Sigmoid colon (tissue), 7 donors: Measurements from ENCODE around the gene TRAIP. TPM values are rescaled to one million over a fixed set of nuclear protein-coding genes. Genes with fewer than 3 reads are reported as not detected.

ENCODE experiments used
- DNase-seq: peaks from one replicate; pipeline ENCODE4 v3.0.0-alpha.2; 2019
- H3K27ac ChIP-seq, 4 donors: fragments of 200-600 bp; sonication (generic); one replicate each; pipeline ENCODE4 v1.5.1; 2016 to 2019; ENCODE audit warnings: mild to moderate bottlenecking in 1 of 4
- H3K27me3 ChIP-seq, 3 donors: fragments of 200-600 bp; sonication (generic); one replicate each; pipeline ENCODE4 v1.5.1; 2019; ENCODE audit warnings: mild to moderate bottlenecking in 1 of 3
- H3K36me3 ChIP-seq, 4 donors: fragments of 200-600 bp; sonication (generic); one replicate each; pipeline ENCODE4 v1.5.1; 2016 to 2019
- H3K4me1 ChIP-seq, 4 donors: fragments of 200-600 bp; sonication (generic); one replicate each; pipeline ENCODE4 v1.5.1; 2017 to 2019
- H3K4me3 ChIP-seq, 4 donors: fragments of 200-600 bp; sonication (generic); one replicate each; pipeline ENCODE4 v1.5.1; 2017 to 2019; ENCODE audit warnings: mild to moderate bottlenecking in 2 of 4, moderate library complexity in 1 of 4
- H3K9me3 ChIP-seq, 4 donors: fragments of 200-600 bp in 3 of 4; sonication (generic) in 3 of 4; one replicate each; pipeline versions ENCODE4 v1.5.1 to v1.6.1; 2013 to 2019
- EP300 ChIP-seq, 4 donors: sonication (generic); formaldehyde crosslinking; IDR thresholded peaks; one replicate each; pipeline ENCODE4 v1.6.1; 2017; ENCODE audit warnings: antibody characterized with exemption in 4 of 4
- POLR2A ChIP-seq, 2 donors: fragments of 450-650 bp; IDR thresholded peaks; one replicate each; pipeline ENCODE4 v1.6.1; 2016; ENCODE audit warnings: antibody characterized with exemption in 2 of 2, mild to moderate bottlenecking in 2 of 2, moderate library complexity in 2 of 2
- POLR2AphosphoS5 ChIP-seq, 4 donors: sonication (generic); formaldehyde crosslinking; IDR thresholded peaks; one replicate each; pipeline ENCODE4 v1.6.1; 2017; ENCODE audit warnings: antibody characterized with exemption in 4 of 4
- WGBS, 2 donors: extraction: QIAGEN DNeasy Blood & Tissue Kit; methylation state at CpG; one replicate each; pipeline ENCODE4 v1.1.7; 2013; 5-methylcytosine and 5-hydroxymethylcytosine counted together
- intact Hi-C: fragments of 100-400 bp; cut with DNase I; formaldehyde crosslinking; loops from one replicate; pipeline ENCODE4 v1.15.1; 2023
- polyA plus RNA-seq, 3 donors: library from polyadenylated mRNA; stranded (reverse); fragments of 200-250 nt; gene quantifications; one replicate each; pipeline ENCODE4 v1.2.3, GENCODE V29; 2013
- total RNA-seq, 4 donors: library from RNA; depleted of rRNA; stranded (reverse); fragments of >200 nt; gene quantifications; one replicate each; pipeline ENCODE4 v1.1.0, GENCODE V29; 2016
- TF ChIP-seq, protein P1 (sequence below), 4 experiments: fragments of 450-650 bp in 3 of 4; fragments of 200-600 bp in 1 of 4; IDR thresholded peaks; one replicate each; pipeline ENCODE4 v1.5.1; 2016 to 2019; ENCODE audit warnings: antibody characterized with exemption in 4 of 4, mild to moderate bottlenecking in 3 of 4, moderate library complexity in 2 of 4
- donor health status: healthy with polysubstance abuse.
- donor health status: Bipolar disorder and iron deficiency.
- donor health status: healthy.

TRAIP gene
- total and polyA plus RNA-seq, 7 donors: 0.54 to 7.1 (median 1.5) TPM

DNA sequence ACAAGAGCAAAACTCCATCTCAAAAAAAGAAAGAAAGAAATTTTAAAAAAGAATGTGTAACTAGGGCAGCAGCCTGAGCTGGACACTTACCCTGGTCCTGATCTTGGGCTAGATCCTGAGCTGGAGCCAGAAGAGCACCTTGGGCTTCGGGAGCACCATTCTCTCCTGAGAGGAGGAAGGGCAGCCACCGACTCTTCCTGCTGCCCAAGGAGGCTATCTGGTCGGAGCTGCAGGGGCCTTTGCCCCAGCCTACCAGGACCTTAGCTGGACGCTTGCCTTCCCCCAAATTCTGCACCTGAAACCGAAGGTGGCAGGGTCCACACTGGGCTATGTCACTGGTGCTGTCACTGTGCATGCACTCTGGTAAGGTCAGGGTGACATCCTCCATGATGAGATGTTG is 20.2 kb upstream of the TRAIP start:
- H3K27me3 ChIP-seq: peaks cover 0 to 5% (median 0%) of the 10 kb centered on the region in 3 donors
- WGBS, 2 donors: 87 to 89% methylated on average over 5 of the region's 5 CpGs
- intact Hi-C loops: no loop called here
- no peaks in the 10 kb centered on the region for H3K4me1 ChIP-seq
- DNase-seq: no peak
- H3K27ac ChIP-seq: no peak overlapping the region
- no peak overlapping the region for H3K4me3 ChIP-seq
- H3K36me3 ChIP-seq: no peaks in the 10 kb centered on the region
- TF ChIP-seq EP300 (IDR thresholded peaks at IDR 0.05) (no peak), POLR2A (IDR thresholded peaks at IDR 0.05) (no peak), POLR2AphosphoS5 (IDR thresholded peaks at IDR 0.05) (no peak)
- TF ChIP-seq, protein P1, sequence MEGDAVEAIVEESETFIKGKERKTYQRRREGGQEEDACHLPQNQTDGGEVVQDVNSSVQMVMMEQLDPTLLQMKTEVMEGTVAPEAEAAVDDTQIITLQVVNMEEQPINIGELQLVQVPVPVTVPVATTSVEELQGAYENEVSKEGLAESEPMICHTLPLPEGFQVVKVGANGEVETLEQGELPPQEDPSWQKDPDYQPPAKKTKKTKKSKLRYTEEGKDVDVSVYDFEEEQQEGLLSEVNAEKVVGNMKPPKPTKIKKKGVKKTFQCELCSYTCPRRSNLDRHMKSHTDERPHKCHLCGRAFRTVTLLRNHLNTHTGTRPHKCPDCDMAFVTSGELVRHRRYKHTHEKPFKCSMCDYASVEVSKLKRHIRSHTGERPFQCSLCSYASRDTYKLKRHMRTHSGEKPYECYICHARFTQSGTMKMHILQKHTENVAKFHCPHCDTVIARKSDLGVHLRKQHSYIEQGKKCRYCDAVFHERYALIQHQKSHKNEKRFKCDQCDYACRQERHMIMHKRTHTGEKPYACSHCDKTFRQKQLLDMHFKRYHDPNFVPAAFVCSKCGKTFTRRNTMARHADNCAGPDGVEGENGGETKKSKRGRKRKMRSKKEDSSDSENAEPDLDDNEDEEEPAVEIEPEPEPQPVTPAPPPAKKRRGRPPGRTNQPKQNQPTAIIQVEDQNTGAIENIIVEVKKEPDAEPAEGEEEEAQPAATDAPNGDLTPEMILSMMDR (IDR thresholded peaks at IDR 0.05): no peak
- H3K9me3 ChIP-seq: no peaks in the 10 kb centered on the region

DNA sequence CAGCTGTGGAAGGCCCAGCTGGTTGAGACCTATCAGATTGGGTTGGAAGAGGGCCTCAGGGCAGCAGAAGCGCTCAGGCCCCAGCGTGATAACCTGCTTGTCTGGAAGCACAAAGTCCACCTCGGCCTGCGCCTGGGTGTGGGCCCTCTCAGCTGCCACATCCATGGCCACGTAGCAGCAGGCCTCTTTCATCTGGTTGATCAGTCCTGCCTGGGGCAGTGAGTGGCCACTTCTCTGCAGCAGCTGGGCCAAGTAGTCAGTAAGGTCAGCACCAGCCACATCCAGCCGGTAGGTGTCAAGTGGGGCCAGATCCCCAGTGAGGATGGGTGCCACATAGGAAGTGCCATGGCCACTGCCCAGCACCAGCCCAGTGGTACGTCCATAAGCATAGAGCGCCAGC is 17.3 kb upstream of the TRAIP start:
- TF ChIP-seq POLR2AphosphoS5 (IDR thresholded peaks at IDR 0.05): no peak
- TF ChIP-seq POLR2A (IDR thresholded peaks at IDR 0.05): no peak
- no peak for TF ChIP-seq EP300 (IDR thresholded peaks at IDR 0.05)
- TF ChIP-seq, protein P1 (IDR thresholded peaks at IDR 0.05): no peak
- Histone ChIP-seq H3K27me3 (peaks cover 13 to 28% (median 17%) of the 10 kb centered on the region in 3 donors), H3K4me1 (peaks cover 0 to 14% (median 13%) of the 10 kb centered on the region in 4 donors), H3K9me3 (no peaks in the 10 kb centered on the region), H3K4me3 (no peak overlapping the region), H3K36me3 (no peaks in the 10 kb centered on the region), H3K27ac (no peak overlapping the region)
- DNase-seq: no peak
- intact Hi-C loops: no loop called here
- 37 to 74% methylated on average over 8 of the region's 8 CpGs for WGBS, 2 donors

DNA sequence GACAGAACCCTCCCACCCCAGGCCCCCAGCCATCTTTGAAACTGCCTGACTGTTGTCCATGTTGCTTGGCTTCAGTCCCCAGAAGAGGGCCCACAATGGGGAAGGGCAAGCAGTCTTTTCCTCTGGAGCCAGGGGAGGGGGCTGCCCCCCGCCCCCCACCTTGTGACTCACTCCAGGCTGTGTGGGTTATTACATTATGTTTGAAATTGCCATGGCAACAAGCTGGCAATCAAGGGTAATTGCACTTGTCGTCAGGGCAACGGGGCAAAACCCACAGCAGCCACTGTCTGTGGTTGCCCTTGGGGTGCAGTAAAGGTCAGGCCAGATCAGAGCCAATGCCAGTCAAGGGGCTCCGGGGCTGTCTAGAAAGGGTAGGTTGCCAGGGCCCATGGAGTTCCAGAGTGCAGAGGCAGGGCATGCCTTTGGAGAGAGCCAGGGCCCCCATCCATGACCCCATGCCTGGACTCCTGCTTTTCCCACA is 16.5 kb upstream of the TRAIP start:
- peaks cover 15 to 35% (median 25%) of the 10 kb centered on the region in 3 donors for H3K27me3 ChIP-seq
- TF ChIP-seq POLR2A (IDR thresholded peaks at IDR 0.05): no peak
- no peak for TF ChIP-seq EP300 (IDR thresholded peaks at IDR 0.05)
- TF ChIP-seq, protein P1 (IDR thresholded peaks at IDR 0.05): no peak
- TF ChIP-seq POLR2AphosphoS5 (IDR thresholded peaks at IDR 0.05): no peak
- H3K9me3 ChIP-seq: no peaks in the 10 kb centered on the region
- H3K4me3 ChIP-seq: no peak overlapping the region
- WGBS, 2 donors: 12 to 45% methylated on average over 4 of the region's 4 CpGs
- H3K27ac ChIP-seq: no peak overlapping the region
- H3K36me3 ChIP-seq: no peaks in the 10 kb centered on the region
- H3K4me1 ChIP-seq: peaks cover 0 to 14% (median 13%) of the 10 kb centered on the region in 4 donors
- intact Hi-C loops: no loop called here
- no peak for DNase-seq

DNA sequence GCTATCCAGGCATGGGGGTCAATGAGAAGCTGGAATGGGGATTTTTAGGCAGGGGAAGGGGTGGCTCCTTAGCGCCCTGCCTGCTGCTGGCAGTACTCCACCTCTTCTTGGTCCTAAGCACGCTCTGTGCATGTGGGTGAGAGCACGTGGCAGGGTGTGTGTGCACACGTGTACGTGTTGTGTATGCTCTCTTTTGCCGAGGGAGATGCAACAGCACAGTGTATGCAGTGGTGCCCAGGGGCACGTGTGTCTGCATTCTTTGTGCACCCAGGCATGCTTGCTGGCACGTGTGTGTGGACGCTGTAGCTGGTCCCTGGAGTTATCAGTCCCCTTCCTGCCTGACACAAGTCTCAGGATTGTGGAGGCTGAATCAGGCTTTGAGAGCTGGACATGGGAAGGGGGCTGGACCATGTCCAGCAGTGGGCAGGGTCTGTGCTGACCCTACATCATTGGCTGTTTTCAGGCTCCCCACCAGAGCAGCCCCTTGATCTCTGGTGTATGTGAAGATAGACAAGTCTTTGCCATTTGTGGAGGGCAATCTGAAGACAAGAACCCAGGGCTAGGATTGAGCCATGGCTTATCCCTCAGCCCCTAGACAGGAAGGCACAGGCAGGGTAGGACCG is 15.3 kb upstream of the TRAIP start:
- no peak for TF ChIP-seq EP300 (IDR thresholded peaks at IDR 0.05)
- TF ChIP-seq, protein P1 (IDR thresholded peaks at IDR 0.05): no peak
- no peak for TF ChIP-seq POLR2A (IDR thresholded peaks at IDR 0.05)
- no peak for TF ChIP-seq POLR2AphosphoS5 (IDR thresholded peaks at IDR 0.05)
- DNase-seq: no peak
- Histone ChIP-seq H3K36me3 (no peaks in the 10 kb centered on the region), H3K27ac (no peak overlapping the region), H3K27me3 (peaks cover 15 to 44% (median 26%) of the 10 kb centered on the region in 3 donors), H3K4me3 (no peak overlapping the region), H3K9me3 (no peaks in the 10 kb centered on the region), H3K4me1 (peaks cover 0 to 14% (median 13%) of the 10 kb centered on the region in 4 donors)
- intact Hi-C loops: no loop called here
- 85 to 86% methylated on average over 10 of the region's 10 CpGs for WGBS, 2 donors
